H1 (cell line): ENCODE results near the gene ZBTB47.
A peak's percentile ranks its signal among the peaks of the same experiment; 100 is the strongest.

Experiments
- CEBPB ChIP-seq: IDR thresholded peaks from 2 replicates; pipeline ENCODE4 v1.6.1; 2012; ENCODE audit warnings: low read depth, low read length
- SIN3A ChIP-seq, 2 experiments: IDR thresholded peaks in 1 of 2; conservative IDR thresholded peaks in 1 of 2; 2 replicates each; pipeline ENCODE4 v1.6.1; 2011 to 2012; ENCODE audit warnings: low read length in 2 of 2, improper control_type of control experiment in 1 of 2, low read depth in 1 of 2, mild to moderate bottlenecking in 1 of 2
- SUZ12 ChIP-seq: fragments of 200-600 bp; sonication (generic); IDR thresholded peaks from 2 replicates; pipeline ENCODE4 v1.6.1; 2012; ENCODE audit warnings: mild to moderate bottlenecking, inconsistent platforms, low read length, moderate library complexity, mixed read lengths
- TF ChIP-seq, protein P1 (sequence below), 3 experiments: IDR thresholded peaks; 1 replicate in 2 of 3; 2 replicates in 1 of 3; pipeline versions ENCODE4 v1.5.1 to v1.6.1; 2011; ENCODE audit warnings: low read length in 3 of 3, mild to moderate bottlenecking in 3 of 3, inconsistent platforms in 2 of 3, low read depth in 1 of 3, moderate library complexity in 1 of 3; ENCODE audit not compliant: insufficient read depth in 1 of 3; ENCODE audit errors: control extremely low read depth in 1 of 3
- TF ChIP-seq, protein P2 (sequence below): IDR thresholded peaks from 2 replicates; pipeline ENCODE4 v1.6.1; 2012; ENCODE audit warnings: low read length, inconsistent platforms

DNA sequence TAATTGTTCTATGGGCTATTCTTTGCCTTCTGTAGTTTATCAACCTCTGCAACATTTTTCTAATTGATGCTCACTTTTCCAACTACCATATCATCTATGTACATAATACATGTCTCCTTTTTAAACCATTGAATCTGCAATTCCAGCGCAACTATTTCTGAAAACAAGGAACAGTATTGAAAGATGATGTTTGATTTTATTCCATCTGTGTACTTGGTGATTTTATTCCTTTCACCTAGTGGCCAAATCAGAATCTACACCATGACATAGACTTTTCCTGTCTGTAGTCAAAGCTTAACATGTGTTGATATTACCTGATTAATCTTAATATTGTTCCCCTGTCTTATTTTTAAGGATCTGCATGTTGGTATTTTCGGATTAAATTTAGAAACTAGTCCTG lies 40.0 kb upstream of the ZBTB47 start:
- no peak for TF ChIP-seq SIN3A (conservative IDR thresholded peaks at IDR 0.05 in 1 of 2, IDR thresholded peaks at IDR 0.05 in 1 of 2; ENCODE audit: low read depth in 1 of 2, low read length in 2 of 2)
- TF ChIP-seq, protein P1, sequence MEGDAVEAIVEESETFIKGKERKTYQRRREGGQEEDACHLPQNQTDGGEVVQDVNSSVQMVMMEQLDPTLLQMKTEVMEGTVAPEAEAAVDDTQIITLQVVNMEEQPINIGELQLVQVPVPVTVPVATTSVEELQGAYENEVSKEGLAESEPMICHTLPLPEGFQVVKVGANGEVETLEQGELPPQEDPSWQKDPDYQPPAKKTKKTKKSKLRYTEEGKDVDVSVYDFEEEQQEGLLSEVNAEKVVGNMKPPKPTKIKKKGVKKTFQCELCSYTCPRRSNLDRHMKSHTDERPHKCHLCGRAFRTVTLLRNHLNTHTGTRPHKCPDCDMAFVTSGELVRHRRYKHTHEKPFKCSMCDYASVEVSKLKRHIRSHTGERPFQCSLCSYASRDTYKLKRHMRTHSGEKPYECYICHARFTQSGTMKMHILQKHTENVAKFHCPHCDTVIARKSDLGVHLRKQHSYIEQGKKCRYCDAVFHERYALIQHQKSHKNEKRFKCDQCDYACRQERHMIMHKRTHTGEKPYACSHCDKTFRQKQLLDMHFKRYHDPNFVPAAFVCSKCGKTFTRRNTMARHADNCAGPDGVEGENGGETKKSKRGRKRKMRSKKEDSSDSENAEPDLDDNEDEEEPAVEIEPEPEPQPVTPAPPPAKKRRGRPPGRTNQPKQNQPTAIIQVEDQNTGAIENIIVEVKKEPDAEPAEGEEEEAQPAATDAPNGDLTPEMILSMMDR (IDR thresholded peaks at IDR 0.05; ENCODE audit: control extremely low read depth in 1 of 3, insufficient read depth in 1 of 3, low read depth in 1 of 3, low read length in 3 of 3), result peak in 1 of 3 experiments; percentile 50; a peak in 1 of 4 replicates
- no peak for TF ChIP-seq CEBPB
- TF ChIP-seq, protein P2, sequence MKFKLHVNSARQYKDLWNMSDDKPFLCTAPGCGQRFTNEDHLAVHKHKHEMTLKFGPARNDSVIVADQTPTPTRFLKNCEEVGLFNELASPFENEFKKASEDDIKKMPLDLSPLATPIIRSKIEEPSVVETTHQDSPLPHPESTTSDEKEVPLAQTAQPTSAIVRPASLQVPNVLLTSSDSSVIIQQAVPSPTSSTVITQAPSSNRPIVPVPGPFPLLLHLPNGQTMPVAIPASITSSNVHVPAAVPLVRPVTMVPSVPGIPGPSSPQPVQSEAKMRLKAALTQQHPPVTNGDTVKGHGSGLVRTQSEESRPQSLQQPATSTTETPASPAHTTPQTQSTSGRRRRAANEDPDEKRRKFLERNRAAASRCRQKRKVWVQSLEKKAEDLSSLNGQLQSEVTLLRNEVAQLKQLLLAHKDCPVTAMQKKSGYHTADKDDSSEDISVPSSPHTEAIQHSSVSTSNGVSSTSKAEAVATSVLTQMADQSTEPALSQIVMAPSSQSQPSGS, result no peak
- TF ChIP-seq SUZ12, result no peak
